K562 (cell line): ENCODE results near the gene CHGA. TPM values are rescaled to one million over a fixed set of nuclear protein-coding genes. Genes with fewer than 3 reads are reported as not detected.

Experiments
- ATAC-seq: fragments of 200-7000 bp; cut with Tn5 transposase; 3 replicates; pipeline ENCODE4 v1.9.1; 2020; ENCODE audit warnings: moderate library complexity
- BruUV-seq: library from RNA; stranded (reverse); fragments of 400-500 nt; replicated peaks from 2 replicates; lab custom pipeline; 2021; lab: Mats Ljungman, UMichigan
- CTCF ChIA-PET: fragments of 300-600 bp; formaldehyde crosslinking; extraction: SDS; loops from one replicate; lab custom pipeline; 2021; ENCODE audit warnings: low intra/inter-chr PET ratio; lab: Yijun Ruan, JAX
- POLR2A ChIA-PET: fragments of 300-600, 350-650 bp; sonication (Branson Sonifier 250); formaldehyde crosslinking; extraction: SDS; loops from one replicate; lab custom pipeline; 2021; ENCODE audit warnings: antibody characterized with exemption, inconsistent platforms; lab: Yijun Ruan, JAX
- DNase-seq, 4 experiments: peaks; one replicate each; pipeline versions ENCODE4 v3.0.0 to v3.0.0-alpha.2; 2011 to 2018; ENCODE audit warnings: low spot score in 3 of 4, mixed read lengths in 3 of 4; ENCODE audit errors: extremely low read depth in 1 of 4
- FAIRE-seq: peaks from 2 replicates; lab custom pipeline; 2011; peaks lifted over from hg19 to GRCh38; lab: Jason Lieb, UNC
- H2AFZ ChIP-seq: 2 replicates; pipeline ENCODE4 v1.6.0; 2011; ENCODE audit warnings: low read depth, low read length, control low read depth, inconsistent platforms
- H3K27ac ChIP-seq: fragments of 200-600 bp; 3 replicates; pipeline ENCODE4 v1.8.0; 2011; ENCODE audit warnings: low read depth, mild to moderate bottlenecking, control low read depth, inconsistent platforms, low read length, moderate library complexity, mixed read lengths; ENCODE audit errors: extremely low read depth
- H3K27me3 ChIP-seq, 2 experiments: fragments of 300-600 bp in 1 of 2; 2 replicates in 1 of 2; 3 replicates in 1 of 2; pipeline versions ENCODE4 v1.6.0 to v1.8.0; 2011; ENCODE audit warnings: inconsistent platforms in 2 of 2, low read length in 2 of 2, mild to moderate bottlenecking in 1 of 2, mixed read lengths in 1 of 2, moderate library complexity in 1 of 2; ENCODE audit not compliant: control insufficient read depth in 2 of 2, insufficient read depth in 2 of 2
- H3K36me3 ChIP-seq: fragments of 300-600 bp; 3 replicates; pipeline ENCODE4 v1.8.0; 2011; ENCODE audit warnings: mild to moderate bottlenecking, low read length, inconsistent platforms; ENCODE audit not compliant: control insufficient read depth, insufficient read depth
- H3K4me1 ChIP-seq, 2 experiments: fragments of 200-600 bp in 1 of 2; replicated peaks in 1 of 2; 2 replicates in 1 of 2; 3 replicates in 1 of 2; pipeline versions ENCODE4 v1.5.1 to v1.8.0; 2011; ENCODE audit warnings: inconsistent platforms in 2 of 2, low read length in 2 of 2, mild to moderate bottlenecking in 1 of 2, mixed read lengths in 1 of 2, moderate library complexity in 1 of 2; ENCODE audit not compliant: control insufficient read depth in 2 of 2, insufficient read depth in 2 of 2
- H3K4me2 ChIP-seq: 2 replicates; pipeline ENCODE4 v1.6.1; 2011; ENCODE audit warnings: low read length, control low read depth, inconsistent platforms, mixed read lengths; ENCODE audit not compliant: insufficient read depth
- H3K4me3 ChIP-seq: fragments of 200-600 bp; sonication (generic), shearing (Covaris generic); 2 replicates; pipeline ENCODE4 v1.5.1; 2016; ENCODE audit warnings: control low read depth, inconsistent platforms
- H3K79me2 ChIP-seq: fragments of 200-600 bp; 3 replicates; pipeline ENCODE4 v1.8.0; 2011; ENCODE audit warnings: low read length, inconsistent platforms; ENCODE audit not compliant: control insufficient read depth, insufficient read depth
- H3K9ac ChIP-seq, 2 experiments: 2 replicates each; pipeline versions ENCODE4 v1.6.0 to v1.6.1; 2011; ENCODE audit warnings: low read depth in 2 of 2, low read length in 2 of 2, control low read depth in 1 of 2, inconsistent platforms in 1 of 2, mild to moderate bottlenecking in 1 of 2, mixed read lengths in 1 of 2; ENCODE audit not compliant: insufficient read depth in 1 of 2
- H3K9me1 ChIP-seq: one replicate; pipeline ENCODE4 v1.6.0; 2011; ENCODE audit warnings: inconsistent platforms, mild to moderate bottlenecking, low read length, moderate library complexity; ENCODE audit not compliant: control insufficient read depth, insufficient read depth
- H3K9me3 ChIP-seq: replicated peaks from 2 replicates; pipeline ENCODE4 v1.5.1; 2011; ENCODE audit warnings: low read depth, low read length, inconsistent platforms; ENCODE audit not compliant: control insufficient read depth, insufficient read depth
- H4K20me1 ChIP-seq: replicated peaks from 2 replicates; pipeline ENCODE4 v1.6.1; 2011; ENCODE audit warnings: low read length, inconsistent platforms, mixed read lengths; ENCODE audit not compliant: control insufficient read depth, insufficient read depth
- CAMTA2 ChIP-seq: fragments of 250-450 bp; sonication (Bioruptor Pico); conservative IDR thresholded peaks from 2 replicates; pipeline ENCODE4 v1.5.1; 2022
- CBFB ChIP-seq: sonication (generic); formaldehyde crosslinking; IDR thresholded peaks from 2 replicates; pipeline ENCODE4 v1.4.0; 2020; ENCODE audit warnings: mild to moderate bottlenecking, missing genetic modification reagents
- DACH1 ChIP-seq: fragments of 450-650 bp; IDR thresholded peaks from 2 replicates; pipeline ENCODE4 v1.6.1; 2018; ENCODE audit not compliant: partially characterized antibody
- ETV1 ChIP-seq: fragments of 450-650 bp; conservative IDR thresholded peaks from 2 replicates; pipeline ENCODE4 v1.6.1; 2016; ENCODE audit warnings: missing genetic modification characterization, control low read depth, low read depth, missing compliant biosample characterization
- FOXM1 ChIP-seq, 2 experiments: fragments of 450-650 bp in 1 of 2; sonication (generic) in 1 of 2; formaldehyde crosslinking in 1 of 2; IDR thresholded peaks; 2 replicates each; pipeline versions ENCODE4 v1.6.1 to v1.9.0; 2017 to 2022; ENCODE audit warnings: low read depth in 2 of 2, mild to moderate bottlenecking in 2 of 2, missing genetic modification reagents in 1 of 2, moderate library complexity in 1 of 2
- NR2C2 ChIP-seq, 2 experiments: fragments of 200-800 bp in 1 of 2; sonication (Bioruptor generic) in 1 of 2; sonication (generic) in 1 of 2; formaldehyde crosslinking in 1 of 2; IDR thresholded peaks; 2 replicates each; pipeline versions ENCODE4 v1.6.1 to v1.8.0; 2016 to 2022; ENCODE audit warnings: mild to moderate bottlenecking in 1 of 2, missing compliant biosample characterization in 1 of 2, missing genetic modification characterization in 1 of 2, missing genetic modification reagents in 1 of 2
- POLR2AphosphoS5 ChIP-seq: IDR thresholded peaks from 2 replicates; pipeline ENCODE4 v1.6.1; 2011; ENCODE audit warnings: mild to moderate bottlenecking, low read depth, low read length, moderate library complexity; ENCODE audit not compliant: control insufficient read depth, insufficient read depth
- SMAD4 ChIP-seq: fragments of 250-450 bp; sonication (Bioruptor Pico); conservative IDR thresholded peaks from 2 replicates; pipeline ENCODE4 v1.8.0; 2021; ENCODE audit warnings: inconsistent platforms, mild to moderate bottlenecking, moderate library complexity
- SREBF2 ChIP-seq: sonication (generic); formaldehyde crosslinking; IDR thresholded peaks from 2 replicates; pipeline ENCODE4 v1.4.0; 2020; ENCODE audit warnings: mild to moderate bottlenecking, missing genetic modification reagents
- ZNF224 ChIP-seq: sonication (generic); formaldehyde crosslinking; IDR thresholded peaks from 2 replicates; pipeline ENCODE4 v1.8.0; 2022; ENCODE audit warnings: mild to moderate bottlenecking, missing genetic modification reagents
- ZNF253 ChIP-seq: fragments of 250-450 bp; sonication (Bioruptor Pico); conservative IDR thresholded peaks from 2 replicates; pipeline ENCODE4 v1.6.1; 2021; ENCODE audit warnings: mild to moderate bottlenecking
- ZNF263 ChIP-seq: sonication (generic); formaldehyde crosslinking; IDR thresholded peaks from 2 replicates; pipeline ENCODE4 v1.8.0; 2022; ENCODE audit warnings: mild to moderate bottlenecking, missing genetic modification reagents, borderline replicate concordance
- ZNF282 ChIP-seq: sonication (generic); formaldehyde crosslinking; IDR thresholded peaks from 2 replicates; pipeline ENCODE4 v1.8.1; 2023; ENCODE audit warnings: missing genetic modification reagents
- ZNF41 ChIP-seq: fragments of 250-450 bp; sonication (Bioruptor Pico); conservative IDR thresholded peaks from 2 replicates; pipeline ENCODE4 v1.4.0; 2020; ENCODE audit warnings: mild to moderate bottlenecking
- ZNF699 ChIP-seq: fragments of 250-450 bp; sonication (Bioruptor Pico); IDR thresholded peaks from 2 replicates; pipeline ENCODE4 v1.8.0; 2021; ENCODE audit warnings: mild to moderate bottlenecking, moderate library complexity; ENCODE audit not compliant: insufficient replicate concordance
- WGBS: fragments of 100-300 bp; shearing (Covaris generic); methylation state at CpG from one replicate; pipeline ENCODE4 v1.1.6; 2016; ENCODE audit warnings: low coverage, mixed read lengths; ENCODE audit not compliant: insufficient coverage; ENCODE audit errors: missing lambda C conversion rate; 5-methylcytosine and 5-hydroxymethylcytosine counted together
- in situ Hi-C: fragments of 300-500 bp; cut with MboI; formaldehyde crosslinking; loops from 4 replicates; pipeline ENCODE4 v1.15.0; 2018; ENCODE audit warnings: inconsistent platforms, mixed read lengths
- intact Hi-C: fragments of 100-400 bp; cut with micrococcal nuclease; formaldehyde crosslinking; loops from 2 replicates; pipeline ENCODE4 v1.14.2; 2022
- polyA plus RNA-seq, 8 experiments: library from polyadenylated mRNA; depleted of rRNA in 4 of 8; stranded (reverse) in 5 of 8; unstranded in 3 of 8; fragments of >200 nt; fragmentation: Nextera tagmentation in 2 of 8; fragmentation: Illumina TruSeq in 1 of 8; extraction: Ambion mirVana in 2 of 8; extraction: Trizol in 1 of 8; gene quantifications; 2 replicates each; pipeline versions ENCODE4 v1.2.1 to v1.2.3, GENCODE V29; 2011 to 2014; ENCODE audit warnings: inconsistent platforms in 1 of 8, missing spikeins in 1 of 8
- total RNA-seq, 7 experiments: library from RNA; depleted of rRNA in 6 of 7; stranded (reverse); fragments of >200 nt in 6 of 7; fragmentation: Illumina TruSeq in 2 of 7; extraction: Trizol in 2 of 7; gene quantifications; 2 replicates each; pipeline versions ENCODE4 v1.2.1 to v1.2.3, GENCODE V29; 2011 to 2021; ENCODE audit warnings: low replicate concordance in 1 of 7
- TF ChIP-seq, protein P1 (sequence below): fragments of 250-450 bp; sonication (Bioruptor Pico); IDR thresholded peaks from 2 replicates; pipeline ENCODE4 v1.9.0; 2021; ENCODE audit warnings: mild to moderate bottlenecking, inconsistent platforms
- TF ChIP-seq, protein P2 (sequence below): IDR thresholded peaks from 2 replicates; pipeline ENCODE4 v1.6.1; 2011; ENCODE audit warnings: borderline replicate concordance, low read depth, mild to moderate bottlenecking, moderate library complexity, low read length; ENCODE audit not compliant: insufficient read depth, poor library complexity, severe bottlenecking

The CHGA gene
- total and polyA plus RNA-seq, 9 of the 15 experiments (the other 6 are each of a cell fraction or from before 2014, with no cell fraction given), result not detected

DNA sequence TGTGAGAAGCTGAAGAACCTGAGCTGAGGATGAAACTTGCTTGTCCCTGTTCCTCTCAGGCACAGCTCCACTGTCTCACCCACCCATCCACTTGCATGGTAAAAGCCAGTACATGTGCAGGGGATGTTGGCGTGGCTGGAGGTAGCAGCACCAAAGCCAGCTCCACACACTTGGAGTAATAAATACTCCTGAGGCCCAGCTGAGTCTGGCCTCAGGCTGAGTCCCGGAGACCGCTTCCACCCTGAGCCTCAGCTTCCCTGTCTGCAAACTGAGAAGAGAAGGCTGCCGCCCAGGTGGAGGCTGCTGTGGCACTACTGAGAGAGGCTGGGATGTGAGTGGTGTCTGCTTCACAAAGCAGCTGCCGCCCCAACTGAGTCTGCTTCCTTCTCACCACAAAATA, 19.2 kb downstream of the CHGA start (continued):
- TF ChIP-seq, protein P1, sequence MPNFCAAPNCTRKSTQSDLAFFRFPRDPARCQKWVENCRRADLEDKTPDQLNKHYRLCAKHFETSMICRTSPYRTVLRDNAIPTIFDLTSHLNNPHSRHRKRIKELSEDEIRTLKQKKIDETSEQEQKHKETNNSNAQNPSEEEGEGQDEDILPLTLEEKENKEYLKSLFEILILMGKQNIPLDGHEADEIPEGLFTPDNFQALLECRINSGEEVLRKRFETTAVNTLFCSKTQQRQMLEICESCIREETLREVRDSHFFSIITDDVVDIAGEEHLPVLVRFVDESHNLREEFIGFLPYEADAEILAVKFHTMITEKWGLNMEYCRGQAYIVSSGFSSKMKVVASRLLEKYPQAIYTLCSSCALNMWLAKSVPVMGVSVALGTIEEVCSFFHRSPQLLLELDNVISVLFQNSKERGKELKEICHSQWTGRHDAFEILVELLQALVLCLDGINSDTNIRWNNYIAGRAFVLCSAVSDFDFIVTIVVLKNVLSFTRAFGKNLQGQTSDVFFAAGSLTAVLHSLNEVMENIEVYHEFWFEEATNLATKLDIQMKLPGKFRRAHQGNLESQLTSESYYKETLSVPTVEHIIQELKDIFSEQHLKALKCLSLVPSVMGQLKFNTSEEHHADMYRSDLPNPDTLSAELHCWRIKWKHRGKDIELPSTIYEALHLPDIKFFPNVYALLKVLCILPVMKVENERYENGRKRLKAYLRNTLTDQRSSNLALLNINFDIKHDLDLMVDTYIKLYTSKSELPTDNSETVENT (CRISPR knock-in tag), result no peak
- TF ChIP-seq ZNF41 (CRISPR knock-in tag) (no peak), DACH1 (no peak), NR2C2 (CRISPR knock-in tag; IDR thresholded peaks at IDR 0.05) (no peak), NR2C2 (tag; IDR thresholded peaks at IDR 0.05) (no peak), ZNF253 (CRISPR knock-in tag) (no peak), ZNF699 (CRISPR knock-in tag) (no peak), CBFB (CRISPR knock-in tag) (no peak), ZNF282 (CRISPR knock-in tag) (no peak), SMAD4 (CRISPR knock-in tag) (no peak)

DNA sequence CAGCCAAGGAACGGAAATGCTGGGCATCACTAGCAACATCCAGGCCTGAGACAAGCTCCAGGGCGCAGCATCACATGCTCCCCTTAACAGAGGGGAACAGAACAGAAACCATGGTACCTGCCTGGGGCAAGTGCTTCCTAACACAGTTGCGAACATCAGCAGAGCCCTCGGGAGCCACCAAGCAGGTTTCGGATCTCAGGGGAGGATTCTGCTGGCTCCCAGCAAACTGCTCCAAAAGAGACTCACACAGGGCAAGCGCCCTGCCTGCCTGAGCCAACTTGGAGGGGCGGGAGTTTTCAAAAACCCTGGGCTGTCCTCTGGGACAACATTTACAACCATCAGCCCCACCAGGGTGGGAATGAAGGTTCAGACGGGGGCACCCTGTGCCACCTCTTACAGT, 19.6 kb downstream of the CHGA start:
- H3K27me3 ChIP-seq, result no peaks in the 10 kb centered on the region
- in situ Hi-C loops (no loop called here), intact Hi-C loops (no loop called here)
- H3K9ac ChIP-seq, result no peak overlapping the region
- BruUV-seq, result no TSS peak
- no peak for TF ChIP-seq POLR2AphosphoS5
- no peak for TF ChIP-seq ETV1 (tag)
- TF ChIP-seq, protein P2, sequence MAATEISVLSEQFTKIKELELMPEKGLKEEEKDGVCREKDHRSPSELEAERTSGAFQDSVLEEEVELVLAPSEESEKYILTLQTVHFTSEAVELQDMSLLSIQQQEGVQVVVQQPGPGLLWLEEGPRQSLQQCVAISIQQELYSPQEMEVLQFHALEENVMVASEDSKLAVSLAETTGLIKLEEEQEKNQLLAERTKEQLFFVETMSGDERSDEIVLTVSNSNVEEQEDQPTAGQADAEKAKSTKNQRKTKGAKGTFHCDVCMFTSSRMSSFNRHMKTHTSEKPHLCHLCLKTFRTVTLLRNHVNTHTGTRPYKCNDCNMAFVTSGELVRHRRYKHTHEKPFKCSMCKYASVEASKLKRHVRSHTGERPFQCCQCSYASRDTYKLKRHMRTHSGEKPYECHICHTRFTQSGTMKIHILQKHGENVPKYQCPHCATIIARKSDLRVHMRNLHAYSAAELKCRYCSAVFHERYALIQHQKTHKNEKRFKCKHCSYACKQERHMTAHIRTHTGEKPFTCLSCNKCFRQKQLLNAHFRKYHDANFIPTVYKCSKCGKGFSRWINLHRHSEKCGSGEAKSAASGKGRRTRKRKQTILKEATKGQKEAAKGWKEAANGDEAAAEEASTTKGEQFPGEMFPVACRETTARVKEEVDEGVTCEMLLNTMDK, result no peak
- TF ChIP-seq SREBF2, result no peak
- TF ChIP-seq CAMTA2 (CRISPR knock-in tag), result no peak
- no peak for TF ChIP-seq ZNF263 (CRISPR knock-in tag)
- no peak for TF ChIP-seq ZNF224 (CRISPR knock-in tag)
- TF ChIP-seq FOXM1 (IDR thresholded peaks at IDR 0.05; ENCODE audit: low read depth), result no peak
- no peak for TF ChIP-seq FOXM1 (CRISPR knock-in tag; IDR thresholded peaks at IDR 0.05; ENCODE audit: low read depth)
- POLR2A ChIA-PET, result interaction anchor here (0.7 kb wide), 1 partner anchor 44 kb away, joined by 4 read pairs; no protein-coding TSS in a partner anchor
- H3K36me3 ChIP-seq, result 0 out of 3 replicates have a peak, but pooled peaks cover 2% of the 10 kb centered on the region
- no peaks in the 10 kb centered on the region for H3K9me3 ChIP-seq
- H3K9me1 ChIP-seq, result peaks cover 7% of the 10 kb centered on the region
- DNase-seq, result no peak
- no peaks in the 10 kb centered on the region for H4K20me1 ChIP-seq
- H3K27ac ChIP-seq, result no peak overlapping the region
- H3K79me2 ChIP-seq, result no peaks in the 10 kb centered on the region
- no peak overlapping the region for H3K4me3 ChIP-seq
- CTCF ChIA-PET, result no interaction called here
- H3K4me1 ChIP-seq, result peaks cover 0 to 38% of the 10 kb centered on the region in 2 experiments; a peak in 3 of 5 replicates
- H3K4me2 ChIP-seq, result no peak overlapping the region
- 76% methylated on average over 6 of the region's 8 CpGs for WGBS
- ATAC-seq, result no peak
- H2AFZ ChIP-seq, result no peak overlapping the region
- no peak for FAIRE-seq
